Dedifferentiated amniotic fluid mesenchymal stem cell (primary cell): Measurements from ENCODE around the gene NR3C2.

Experiments used
- DNase-seq: peaks from one replicate; pipeline ENCODE4 v3.0.0-alpha.2; 2016; ENCODE audit errors: extremely low spot score

Gene NR3C2

GRCh38 chr4:148056879-148057278, 385.3 kb downstream of the NR3C2 start:
- DNase-seq, result no peak

GRCh38 chr4:148055844-148056243, 386.4 kb downstream of the NR3C2 start:
- DNase-seq, result no peak

GRCh38 chr4:148054275-148054674, 387.9 kb downstream of the NR3C2 start:
- DNase-seq, result no peak

GRCh38 chr4:148053298-148054003, 388.8 kb downstream of the NR3C2 start:
- DNase-seq, result no peak

GRCh38 chr4:148052448-148052847, 389.8 kb downstream of the NR3C2 start:
- no peak for DNase-seq

- DNase-seq, result no peak
These were observed 390.8 kb downstream of the NR3C2 start for GRCh38 chr4:148051403-148051802.

GRCh38 chr4:148048598-148048997, 393.6 kb downstream of the NR3C2 start:
- DNase-seq, result no peak

GRCh38 chr4:148044912-148045352, 397.3 kb downstream of the NR3C2 start:
- DNase-seq, result no peak

GRCh38 chr4:148044089-148044911, 397.9 kb downstream of the NR3C2 start:
- no peak for DNase-seq

GRCh38 chr4:148041606-148042329, 400.4 kb downstream of the NR3C2 start:
- DNase-seq, result no peak

- no peak for DNase-seq
These were observed 407.4 kb downstream of the NR3C2 start for GRCh38 chr4:148034813-148035212.

- peak; percentile 77 for DNase-seq
These were observed 411.9 kb downstream of the NR3C2 start for GRCh38 chr4:148030193-148030873.

GRCh38 chr4:148029781-148030180, 412.4 kb downstream of the NR3C2 start:
- no peak for DNase-seq
